IMR-90 (cell line): ENCODE data around the gene MCUR1. TPM values are rescaled to one million over a fixed set of nuclear protein-coding genes. Genes with fewer than 3 reads are reported as not detected.

Source experiments
- ATAC-seq: fragments of 200-7000 bp; cut with Tn5 transposase; 2 replicates; pipeline ENCODE4 v1.9.1; 2020; ENCODE audit warnings: low read depth, mild to moderate bottlenecking, moderate library complexity
- BruUV-seq: library from RNA; stranded (reverse); fragments of 400-500 nt; replicated peaks from 2 replicates; lab custom pipeline; 2021; lab: Mats Ljungman, UMichigan
- CTCF ChIA-PET: fragments of 300-600 bp; formaldehyde crosslinking; extraction: SDS; loops from one replicate; lab custom pipeline; 2021; ENCODE audit warnings: antibody characterized with exemption; lab: Yijun Ruan, JAX
- POLR2A ChIA-PET: fragments of 300-600 bp; sonication (Branson Sonifier 250); formaldehyde crosslinking; loops from one replicate; lab custom pipeline; 2022; ENCODE audit warnings: antibody characterized with exemption; ENCODE audit not compliant: unreplicated experiment; lab: Charles Lee
- DNase-seq: peaks from one replicate; pipeline ENCODE4 v3.0.0; 2013
- H2AFZ ChIP-seq: replicated peaks from 2 replicates; pipeline ENCODE3; 2013; ENCODE audit warnings: low read length, mild to moderate bottlenecking; ENCODE audit not compliant: poor library complexity
- H2AK5ac ChIP-seq: 2 replicates; pipeline ENCODE4 v1.6.1; 2013; ENCODE audit warnings: low read depth, low read length, inconsistent platforms
- H2AK9ac ChIP-seq: replicated peaks from 2 replicates; pipeline ENCODE3; 2013; ENCODE audit warnings: mild to moderate bottlenecking, low read depth, low read length, moderate library complexity; ENCODE audit not compliant: poor library complexity
- H2BK120ac ChIP-seq: 2 replicates; pipeline ENCODE4 v1.6.1; 2013; ENCODE audit warnings: low read depth, low read length, inconsistent platforms
- H2BK15ac ChIP-seq: 3 replicates; pipeline ENCODE4 v1.6.1; 2013; ENCODE audit warnings: low read depth, low read length, inconsistent platforms
- H2BK20ac ChIP-seq: 2 replicates; pipeline ENCODE4 v1.6.1; 2013; ENCODE audit warnings: low read depth, mild to moderate bottlenecking, inconsistent platforms, low read length, moderate library complexity
- H2BK5ac ChIP-seq: 2 replicates; pipeline ENCODE4 v1.6.1; 2013; ENCODE audit warnings: mild to moderate bottlenecking, low read depth, low read length, inconsistent platforms; ENCODE audit not compliant: poor library complexity, severe bottlenecking
- H3K14ac ChIP-seq: replicated peaks from 2 replicates; pipeline ENCODE4 v1.6.1; 2013; ENCODE audit warnings: low read depth, low read length, inconsistent platforms
- H3K18ac ChIP-seq: 2 replicates; pipeline ENCODE4 v1.6.1; 2013; ENCODE audit warnings: low read depth, low read length, control low read depth
- H3K23ac ChIP-seq: 2 replicates; pipeline ENCODE4 v1.6.1; 2013; ENCODE audit warnings: low read depth, low read length, inconsistent platforms
- H3K27ac ChIP-seq: 2 replicates; pipeline ENCODE4 v1.5.1; 2013; ENCODE audit warnings: mild to moderate bottlenecking, control low read depth, low read length; ENCODE audit not compliant: insufficient read depth
- H3K27me3 ChIP-seq: 2 replicates; pipeline ENCODE4 v1.6.1; 2013; ENCODE audit warnings: low read length; ENCODE audit not compliant: control insufficient read depth, insufficient read depth
- H3K36me3 ChIP-seq: 2 replicates; pipeline ENCODE4 v1.6.1; 2013; ENCODE audit warnings: low read length, mixed read lengths; ENCODE audit not compliant: control insufficient read depth, insufficient read depth
- H3K4ac ChIP-seq: 2 replicates; pipeline ENCODE4 v1.6.1; 2013; ENCODE audit warnings: low read depth, low read length, inconsistent platforms
- H3K4me1 ChIP-seq: 2 replicates; pipeline ENCODE4 v1.6.1; 2013; ENCODE audit warnings: low read length, mixed read lengths; ENCODE audit not compliant: control insufficient read depth, insufficient read depth
- H3K4me2 ChIP-seq: 2 replicates; pipeline ENCODE4 v1.6.1; 2013; ENCODE audit warnings: low read depth, mild to moderate bottlenecking, control low read depth, low read length, moderate library complexity
- H3K4me3 ChIP-seq: 2 replicates; pipeline ENCODE4 v1.5.1; 2013; ENCODE audit warnings: low read depth, mild to moderate bottlenecking, control low read depth, low read length, moderate library complexity; ENCODE audit not compliant: insufficient read depth
- H3K56ac ChIP-seq: 2 replicates; pipeline ENCODE4 v1.6.1; 2013; ENCODE audit warnings: low read length, inconsistent platforms; ENCODE audit not compliant: insufficient read depth; ENCODE audit errors: extremely low read depth
- H3K79me1 ChIP-seq, 2 experiments: 2 replicates each; pipeline ENCODE4 v1.6.1; 2013; ENCODE audit warnings: low read length in 2 of 2, inconsistent platforms in 1 of 2, low read depth in 1 of 2
- H3K9ac ChIP-seq: 2 replicates; pipeline ENCODE4 v1.6.1; 2013; ENCODE audit warnings: low read depth, low read length, control low read depth
- H3K9me1 ChIP-seq: 2 replicates; pipeline ENCODE4 v1.6.1; 2013; ENCODE audit warnings: low read length, inconsistent platforms; ENCODE audit not compliant: insufficient read depth
- H3K9me3 ChIP-seq: 2 replicates; pipeline ENCODE4 v1.6.1; 2013; ENCODE audit warnings: low read length; ENCODE audit not compliant: control insufficient read depth, insufficient read depth
- H4K20me1 ChIP-seq: 2 replicates; pipeline ENCODE4 v1.6.1; 2013; ENCODE audit warnings: low read length, inconsistent platforms; ENCODE audit not compliant: insufficient read depth
- H4K5ac ChIP-seq: 2 replicates; pipeline ENCODE4 v1.6.1; 2013; ENCODE audit warnings: mild to moderate bottlenecking, low read depth, low read length, control low read depth
- H4K8ac ChIP-seq, 2 experiments: 2 replicates each; pipeline ENCODE4 v1.6.1; 2013; ENCODE audit warnings: low read depth in 2 of 2, low read length in 2 of 2, control low read depth in 1 of 2, inconsistent platforms in 1 of 2
- H4K91ac ChIP-seq: 2 replicates; pipeline ENCODE4 v1.6.1; 2013; ENCODE audit warnings: low read depth, low read length, inconsistent platforms; ENCODE audit not compliant: insufficient read depth
- BHLHE40 ChIP-seq: fragments of 150-350 bp; IDR thresholded peaks from 2 replicates; pipeline ENCODE4 v1.6.1; 2016; ENCODE audit warnings: mild to moderate bottlenecking, low read depth, low read length
- CHD1 ChIP-seq: IDR thresholded peaks from 2 replicates; pipeline ENCODE4 v1.6.1; 2012; ENCODE audit warnings: low read depth, low read length, improper control_type of control experiment
- FOS ChIP-seq: fragments of 150-350 bp; IDR thresholded peaks from 2 replicates; pipeline ENCODE4 v1.6.1; 2016; ENCODE audit warnings: low read depth, low read length
- MAZ ChIP-seq: IDR thresholded peaks from 2 replicates; pipeline ENCODE4 v1.6.1; 2012; ENCODE audit warnings: low read depth, mild to moderate bottlenecking, low read length, improper control_type of control experiment, moderate library complexity, borderline replicate concordance
- MXI1 ChIP-seq: IDR thresholded peaks from 2 replicates; pipeline ENCODE4 v1.6.1; 2012; ENCODE audit warnings: low read depth, mild to moderate bottlenecking, low read length, moderate library complexity, borderline replicate concordance
- NFE2L2 ChIP-seq: fragments of 150-350 bp; IDR thresholded peaks from 2 replicates; pipeline ENCODE4 v1.6.1; 2016; ENCODE audit warnings: low read depth, mild to moderate bottlenecking, low read length
- POLR2A ChIP-seq: IDR thresholded peaks from 2 replicates; pipeline ENCODE4 v1.6.1; 2012; ENCODE audit warnings: mild to moderate bottlenecking, low read depth, low read length
- RAD21 ChIP-seq: IDR thresholded peaks from 2 replicates; pipeline ENCODE4 v1.6.1; 2012; ENCODE audit warnings: low read length, improper control_type of control experiment
- RCOR1 ChIP-seq: IDR thresholded peaks from 2 replicates; pipeline ENCODE4 v1.6.1; 2012; ENCODE audit warnings: mild to moderate bottlenecking, low read length, improper control_type of control experiment; ENCODE audit not compliant: insufficient replicate concordance
- WGBS, 2 experiments: methylation state at CpG; one replicate each; pipeline versions ENCODE4 v1.1.5 to v1.1.7; 2013; ENCODE audit warnings: missing lambda C conversion rate in 2 of 2; ENCODE audit not compliant: insufficient read length in 1 of 2; ENCODE audit errors: extremely low coverage in 2 of 2; 5-methylcytosine and 5-hydroxymethylcytosine counted together
- dilution Hi-C: fragments of 300-500 bp; cut with HindIII; formaldehyde crosslinking; loops from one replicate; pipeline ENCODE4 v1.14.3; 2018; ENCODE audit warnings: low sequenced_read_pairs; ENCODE audit not compliant: unreplicated experiment
- in situ Hi-C: fragments of 300-500 bp; cut with MboI; formaldehyde crosslinking; loops from 3 replicates; pipeline ENCODE4 v1.14.3; 2019; ENCODE audit warnings: low sequenced_read_pairs, inconsistent platforms, mixed read lengths
- intact Hi-C: fragments of 100-400 bp; cut with micrococcal nuclease; formaldehyde crosslinking; loops from 2 replicates; pipeline ENCODE4 v1.10.0; 2022
- polyA plus RNA-seq, 3 experiments: library from polyadenylated mRNA; depleted of rRNA; stranded (reverse); fragments of >200 nt; gene quantifications; 2 replicates each; pipeline ENCODE4 v1.2.3, GENCODE V29; 2012; ENCODE audit warnings: low replicate concordance in 1 of 3
- total RNA-seq: library from RNA; depleted of rRNA; stranded (reverse); fragments of >200 nt; gene quantifications from 2 replicates; pipeline ENCODE4 v1.2.3, GENCODE V29; 2012
- TF ChIP-seq, protein P1 (sequence below): fragments of 150-350 bp; IDR thresholded peaks from 2 replicates; pipeline ENCODE4 v1.6.1; 2017; ENCODE audit warnings: mild to moderate bottlenecking, antibody characterized with exemption, low read length, low read depth
- TF ChIP-seq, protein P2 (sequence below): conservative IDR thresholded peaks from 2 replicates; pipeline ENCODE4 v1.5.1; 2012; ENCODE audit warnings: mild to moderate bottlenecking, low read depth, low read length, improper control_type of control experiment

Gene MCUR1
- total and polyA plus RNA-seq, 2 of the 4 experiments (the other 2 are of a cell fraction), result 4.1 to 6.5 TPM

DNA sequence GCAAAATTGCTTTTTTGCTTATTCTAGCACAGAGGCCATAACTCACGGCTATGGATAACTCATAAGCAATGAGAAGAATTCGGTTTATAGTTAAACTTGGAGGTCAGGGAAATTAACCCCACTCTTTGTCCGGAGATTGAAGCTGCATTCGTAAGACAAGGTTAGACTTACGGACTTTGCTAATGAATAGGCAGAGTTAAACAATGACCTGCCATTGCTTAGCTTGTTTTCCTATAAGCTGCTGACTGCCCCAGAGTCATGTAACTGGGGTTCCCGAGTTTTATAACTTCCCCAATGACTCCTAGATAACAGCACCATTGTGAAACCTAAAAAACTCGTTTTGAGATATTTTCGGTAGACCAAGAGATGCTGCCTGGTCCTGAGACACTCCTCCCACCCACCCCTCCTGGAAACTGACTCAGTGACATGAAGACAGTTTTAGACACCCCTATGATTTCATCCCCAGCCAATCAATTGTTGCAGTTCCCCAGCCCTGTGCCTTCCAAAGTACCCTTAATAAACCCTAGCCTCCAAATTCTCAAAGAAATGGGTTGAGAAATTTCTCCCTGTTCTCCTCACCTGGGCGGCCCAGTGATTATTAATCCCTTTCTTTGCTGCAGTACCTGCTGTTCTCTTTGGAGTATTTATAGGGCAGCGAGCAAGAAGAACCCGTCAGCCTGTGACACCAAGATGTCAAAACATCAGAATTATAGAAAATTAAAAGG lies 33.1 kb upstream of the MCUR1 start:
- no peak for TF ChIP-seq CHD1
- no peak for TF ChIP-seq RCOR1
- TF ChIP-seq RAD21, result no peak
- TF ChIP-seq, protein P1, sequence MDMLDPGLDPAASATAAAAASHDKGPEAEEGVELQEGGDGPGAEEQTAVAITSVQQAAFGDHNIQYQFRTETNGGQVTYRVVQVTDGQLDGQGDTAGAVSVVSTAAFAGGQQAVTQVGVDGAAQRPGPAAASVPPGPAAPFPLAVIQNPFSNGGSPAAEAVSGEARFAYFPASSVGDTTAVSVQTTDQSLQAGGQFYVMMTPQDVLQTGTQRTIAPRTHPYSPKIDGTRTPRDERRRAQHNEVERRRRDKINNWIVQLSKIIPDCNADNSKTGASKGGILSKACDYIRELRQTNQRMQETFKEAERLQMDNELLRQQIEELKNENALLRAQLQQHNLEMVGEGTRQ, result no peak
- TF ChIP-seq MAZ, result no peak
- TF ChIP-seq FOS, result no peak
- no peak for TF ChIP-seq MXI1
- no peak for TF ChIP-seq NFE2L2
- TF ChIP-seq POLR2A, result no peak
- TF ChIP-seq BHLHE40, result no peak
- TF ChIP-seq, protein P2, sequence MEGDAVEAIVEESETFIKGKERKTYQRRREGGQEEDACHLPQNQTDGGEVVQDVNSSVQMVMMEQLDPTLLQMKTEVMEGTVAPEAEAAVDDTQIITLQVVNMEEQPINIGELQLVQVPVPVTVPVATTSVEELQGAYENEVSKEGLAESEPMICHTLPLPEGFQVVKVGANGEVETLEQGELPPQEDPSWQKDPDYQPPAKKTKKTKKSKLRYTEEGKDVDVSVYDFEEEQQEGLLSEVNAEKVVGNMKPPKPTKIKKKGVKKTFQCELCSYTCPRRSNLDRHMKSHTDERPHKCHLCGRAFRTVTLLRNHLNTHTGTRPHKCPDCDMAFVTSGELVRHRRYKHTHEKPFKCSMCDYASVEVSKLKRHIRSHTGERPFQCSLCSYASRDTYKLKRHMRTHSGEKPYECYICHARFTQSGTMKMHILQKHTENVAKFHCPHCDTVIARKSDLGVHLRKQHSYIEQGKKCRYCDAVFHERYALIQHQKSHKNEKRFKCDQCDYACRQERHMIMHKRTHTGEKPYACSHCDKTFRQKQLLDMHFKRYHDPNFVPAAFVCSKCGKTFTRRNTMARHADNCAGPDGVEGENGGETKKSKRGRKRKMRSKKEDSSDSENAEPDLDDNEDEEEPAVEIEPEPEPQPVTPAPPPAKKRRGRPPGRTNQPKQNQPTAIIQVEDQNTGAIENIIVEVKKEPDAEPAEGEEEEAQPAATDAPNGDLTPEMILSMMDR, result no peak

More for the DNA sequence above, 33.1 kb upstream of the MCUR1 start:
- no peak overlapping the region for H3K56ac ChIP-seq
- H3K9me3 ChIP-seq, result no peaks in the 10 kb centered on the region
- no peak overlapping the region for H4K91ac ChIP-seq
- in situ Hi-C loops (no loop called here), intact Hi-C loops (no loop called here), dilution Hi-C loops (no loop called here)
- no peaks in the 10 kb centered on the region for H3K36me3 ChIP-seq
- no peak overlapping the region for H3K18ac ChIP-seq
- no peak overlapping the region for H2BK5ac ChIP-seq
- H3K4ac ChIP-seq, result no peak overlapping the region
- H4K20me1 ChIP-seq, result no peaks in the 10 kb centered on the region
- peaks cover 9% of the 10 kb centered on the region for H3K27me3 ChIP-seq
- no peak overlapping the region for H3K23ac ChIP-seq
- H2AK9ac ChIP-seq, result no peak overlapping the region
- ChIA-PET POLR2A (no interaction called here), CTCF (interaction anchor here (0.5 kb wide), 1 partner anchor 1299 kb away, joined by 3 read pairs; no protein-coding TSS in a partner anchor)
- no peak overlapping the region for H3K27ac ChIP-seq
- no peak overlapping the region for H3K4me3 ChIP-seq
- H2BK15ac ChIP-seq, result no peak overlapping the region
- H2BK120ac ChIP-seq, result no peak overlapping the region
- no peak overlapping the region for H2AFZ ChIP-seq
- ATAC-seq (no peak), DNase-seq (no peak)
- no peak overlapping the region for H4K8ac ChIP-seq
- no peak overlapping the region for H3K4me2 ChIP-seq
- no peak overlapping the region for H2AK5ac ChIP-seq
- H3K9ac ChIP-seq, result no peak overlapping the region
- H4K5ac ChIP-seq, result no peak overlapping the region
- H3K14ac ChIP-seq, result no peak overlapping the region
- H3K4me1 ChIP-seq, result no peaks in the 10 kb centered on the region; the same call in 1 of the 2 replicates
- 76% methylated on average over 3 of the region's 11 CpGs; no CpG with 5 or more reads in 1 of the 2 experiments for WGBS, 2 experiments
- H2BK20ac ChIP-seq, result no peak overlapping the region
- no peaks in the 10 kb centered on the region for H3K79me1 ChIP-seq
- no peaks in the 10 kb centered on the region for H3K9me1 ChIP-seq
- BruUV-seq, result no TSS peak
